Calu3 (cell line): Measurements from ENCODE around the gene CNNM2. TPM values are rescaled to one million over a fixed set of nuclear protein-coding genes. Genes with fewer than 3 reads are reported as not detected.
A peak's percentile ranks its signal among the peaks of the same experiment; 100 is the strongest.

Experiments
- BruUV-seq: library from RNA; stranded (reverse); fragments of 400-500 nt; replicated peaks from 2 replicates; lab custom pipeline; 2021; lab: Mats Ljungman, UMichigan
- CTCF ChIA-PET: fragments of 300-600 bp; sonication (Branson Sonifier 250); formaldehyde crosslinking; loops from one replicate; lab custom pipeline; 2022; ENCODE audit warnings: antibody characterized with exemption; lab: Charles Lee
- DNase-seq: peaks from one replicate; pipeline ENCODE4 v3.0.0; 2022
- H3K27ac Mint-ChIP-seq: one replicate; pipeline ENCODE4 v1.8.0; 2022; ENCODE audit warnings: mixed read lengths; ENCODE audit not compliant: unreplicated experiment
- H3K27me3 Mint-ChIP-seq: one replicate; pipeline ENCODE4 v1.8.0; 2022; ENCODE audit warnings: mixed read lengths; ENCODE audit not compliant: unreplicated experiment
- H3K36me3 Mint-ChIP-seq: one replicate; pipeline ENCODE4 v1.8.0; 2022; ENCODE audit warnings: mild to moderate bottlenecking, moderate library complexity, mixed read lengths; ENCODE audit not compliant: insufficient read depth, unreplicated experiment
- H3K4me1 Mint-ChIP-seq: one replicate; pipeline ENCODE4 v1.8.0; 2022; ENCODE audit warnings: mild to moderate bottlenecking, low read depth, mixed read lengths; ENCODE audit not compliant: unreplicated experiment
- H3K4me3 Mint-ChIP-seq: one replicate; pipeline ENCODE4 v1.8.0; 2022; ENCODE audit warnings: mild to moderate bottlenecking, low read depth, moderate library complexity, mixed read lengths; ENCODE audit not compliant: unreplicated experiment
- H3K9me3 Mint-ChIP-seq: one replicate; pipeline ENCODE4 v1.8.0; 2022; ENCODE audit warnings: low read depth, mixed read lengths; ENCODE audit not compliant: unreplicated experiment
- intact Hi-C: fragments of 100-400 bp; cut with micrococcal nuclease; formaldehyde crosslinking; loops from one replicate; pipeline ENCODE4 v1.10.0; 2022; ENCODE audit not compliant: unreplicated experiment
- total RNA-seq: library from RNA; stranded (reverse); gene quantifications from 2 replicates; pipeline ENCODE4 v1.2.3, GENCODE V29; 2022
- TF ChIP-seq, protein P1 (sequence below): fragments of 200-600 bp; IDR thresholded peaks from one replicate; pipeline ENCODE4 v1.8.0; 2022; ENCODE audit warnings: antibody characterized with exemption; ENCODE audit not compliant: unreplicated experiment

CNNM2 gene
- total RNA-seq, 1 experiment from 2014 or later = 4.2 TPM

DNA sequence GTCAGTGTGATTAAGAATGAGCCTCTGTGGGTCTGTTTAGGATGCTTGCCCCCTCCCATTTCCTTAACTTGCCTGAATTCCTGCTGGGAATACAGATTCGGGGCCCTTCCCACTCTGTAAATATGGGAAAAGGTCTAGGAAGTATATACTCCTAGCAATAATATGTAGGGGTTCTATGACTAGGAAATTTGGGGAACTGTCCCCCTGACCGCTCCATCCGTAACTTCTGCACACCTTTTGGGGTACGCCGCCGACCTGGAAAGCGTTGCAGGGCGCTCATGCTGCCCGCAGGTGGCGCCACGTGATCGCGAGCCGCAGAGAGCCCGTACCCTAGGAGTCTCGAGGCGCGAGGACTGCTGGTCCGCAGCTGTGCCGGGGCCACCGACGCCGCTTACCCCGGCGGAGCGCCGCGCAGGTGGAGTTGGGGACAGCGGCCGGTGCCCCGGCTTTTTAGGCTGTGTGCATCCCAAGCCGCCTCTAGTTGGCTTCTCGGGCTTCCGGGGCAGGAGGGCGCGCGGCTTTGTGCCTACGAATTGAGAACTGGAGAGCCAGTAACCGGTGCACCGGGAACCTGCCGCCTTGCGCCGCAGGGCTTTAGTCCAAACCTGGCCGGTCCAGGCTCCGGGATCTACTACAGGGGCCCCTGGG, 656 bp upstream of the CNNM2 start:
- CTCF ChIA-PET = interaction anchor here (0.7 to 2.1 kb wide), 11 partner anchors 15 to 815 kb away, joined by 3 to 15 read pairs (median 3); no protein-coding TSS in a partner anchor
- H3K9me3 Mint-ChIP-seq = no peaks in the 10 kb centered on the region
- no TSS peak for BruUV-seq
- intact Hi-C loops = loop anchor here (1.0 to 10.0 kb wide), 3 partner anchors 152 to 327 kb away; no protein-coding TSS in a partner anchor
- peak; percentile 79 for DNase-seq
- no peaks in the 10 kb centered on the region for H3K27me3 Mint-ChIP-seq
- H3K27ac Mint-ChIP-seq = peak overlapping the region; percentile 70
- H3K4me1 Mint-ChIP-seq = peaks cover 26% of the 10 kb centered on the region
- peaks cover 27% of the 10 kb centered on the region for H3K36me3 Mint-ChIP-seq
- H3K4me3 Mint-ChIP-seq = peak overlapping the region; percentile 98
- TF ChIP-seq, protein P1, sequence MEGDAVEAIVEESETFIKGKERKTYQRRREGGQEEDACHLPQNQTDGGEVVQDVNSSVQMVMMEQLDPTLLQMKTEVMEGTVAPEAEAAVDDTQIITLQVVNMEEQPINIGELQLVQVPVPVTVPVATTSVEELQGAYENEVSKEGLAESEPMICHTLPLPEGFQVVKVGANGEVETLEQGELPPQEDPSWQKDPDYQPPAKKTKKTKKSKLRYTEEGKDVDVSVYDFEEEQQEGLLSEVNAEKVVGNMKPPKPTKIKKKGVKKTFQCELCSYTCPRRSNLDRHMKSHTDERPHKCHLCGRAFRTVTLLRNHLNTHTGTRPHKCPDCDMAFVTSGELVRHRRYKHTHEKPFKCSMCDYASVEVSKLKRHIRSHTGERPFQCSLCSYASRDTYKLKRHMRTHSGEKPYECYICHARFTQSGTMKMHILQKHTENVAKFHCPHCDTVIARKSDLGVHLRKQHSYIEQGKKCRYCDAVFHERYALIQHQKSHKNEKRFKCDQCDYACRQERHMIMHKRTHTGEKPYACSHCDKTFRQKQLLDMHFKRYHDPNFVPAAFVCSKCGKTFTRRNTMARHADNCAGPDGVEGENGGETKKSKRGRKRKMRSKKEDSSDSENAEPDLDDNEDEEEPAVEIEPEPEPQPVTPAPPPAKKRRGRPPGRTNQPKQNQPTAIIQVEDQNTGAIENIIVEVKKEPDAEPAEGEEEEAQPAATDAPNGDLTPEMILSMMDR = peak; percentile 83

DNA sequence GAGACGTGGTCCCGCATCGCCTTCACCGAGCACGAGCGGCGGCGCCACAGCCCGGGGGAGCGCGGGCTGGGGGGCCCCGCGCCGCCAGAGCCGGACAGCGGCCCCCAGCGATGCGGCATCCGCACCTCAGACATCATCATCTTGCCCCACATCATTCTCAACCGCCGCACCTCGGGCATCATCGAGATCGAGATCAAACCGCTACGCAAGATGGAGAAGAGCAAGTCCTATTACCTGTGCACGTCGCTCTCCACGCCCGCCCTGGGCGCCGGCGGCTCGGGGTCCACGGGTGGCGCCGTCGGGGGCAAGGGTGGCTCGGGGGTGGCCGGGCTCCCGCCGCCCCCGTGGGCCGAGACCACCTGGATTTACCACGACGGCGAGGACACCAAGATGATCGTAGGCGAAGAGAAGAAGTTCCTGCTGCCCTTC, 737 bp downstream of the CNNM2 start:
- Mint-ChIP-seq H3K4me1 (peaks cover 26% of the 10 kb centered on the region), H3K4me3 (peak overlapping the region; percentile 98), H3K36me3 (peaks cover 27% of the 10 kb centered on the region), H3K9me3 (no peaks in the 10 kb centered on the region), H3K27me3 (no peaks in the 10 kb centered on the region), H3K27ac (no peak overlapping the region)
- intact Hi-C loops = loop anchor here (10.0 kb wide), 1 partner anchor 194 kb away; no protein-coding TSS in a partner anchor
- no TSS peak for BruUV-seq
- CTCF ChIA-PET = interaction anchor here (1.3 to 2.1 kb wide), 4 partner anchors 148 to 326 kb away, joined by 3 to 15 read pairs (median 4); no protein-coding TSS in a partner anchor
- DNase-seq = peak; percentile 4
- TF ChIP-seq, protein P1 = no peak

DNA sequence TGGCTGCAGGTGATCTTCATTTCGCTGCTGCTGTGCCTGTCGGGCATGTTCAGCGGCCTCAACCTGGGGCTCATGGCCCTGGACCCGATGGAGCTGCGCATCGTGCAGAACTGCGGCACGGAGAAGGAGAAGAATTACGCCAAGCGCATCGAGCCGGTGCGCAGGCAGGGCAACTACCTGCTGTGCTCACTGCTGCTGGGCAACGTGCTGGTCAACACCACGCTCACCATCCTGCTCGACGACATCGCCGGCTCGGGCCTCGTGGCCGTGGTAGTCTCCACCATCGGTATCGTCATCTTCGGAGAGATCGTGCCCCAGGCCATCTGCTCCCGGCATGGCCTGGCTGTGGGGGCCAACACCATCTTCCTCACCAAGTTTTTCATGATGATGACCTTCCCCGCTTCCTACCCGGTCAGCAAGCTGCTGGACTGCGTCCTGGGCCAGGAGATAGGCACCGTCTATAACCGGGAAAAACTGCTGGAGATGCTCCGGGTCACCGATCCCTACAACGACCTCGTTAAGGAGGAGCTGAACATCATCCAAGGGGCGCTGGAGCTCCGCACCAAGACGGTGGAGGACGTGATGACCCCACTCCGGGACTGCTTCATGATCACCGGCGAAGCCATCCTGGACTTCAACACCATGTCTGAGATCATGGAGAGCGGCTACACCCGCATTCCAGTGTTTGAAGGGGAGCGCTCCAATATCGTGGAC, 1.3 kb downstream of the CNNM2 start:
- H3K27me3 Mint-ChIP-seq = no peaks in the 10 kb centered on the region
- H3K36me3 Mint-ChIP-seq = peaks cover 27% of the 10 kb centered on the region
- no TSS peak for BruUV-seq
- CTCF ChIA-PET = no interaction called here
- H3K4me1 Mint-ChIP-seq = peaks cover 26% of the 10 kb centered on the region
- intact Hi-C loops = loop anchor here (10.0 kb wide), 1 partner anchor 195 kb away; no protein-coding TSS in a partner anchor
- TF ChIP-seq, protein P1 = no peak
- DNase-seq = peak; percentile 11
- no peak overlapping the region for H3K27ac Mint-ChIP-seq
- H3K4me3 Mint-ChIP-seq = peak overlapping the region; percentile 98
- no peaks in the 10 kb centered on the region for H3K9me3 Mint-ChIP-seq

DNA sequence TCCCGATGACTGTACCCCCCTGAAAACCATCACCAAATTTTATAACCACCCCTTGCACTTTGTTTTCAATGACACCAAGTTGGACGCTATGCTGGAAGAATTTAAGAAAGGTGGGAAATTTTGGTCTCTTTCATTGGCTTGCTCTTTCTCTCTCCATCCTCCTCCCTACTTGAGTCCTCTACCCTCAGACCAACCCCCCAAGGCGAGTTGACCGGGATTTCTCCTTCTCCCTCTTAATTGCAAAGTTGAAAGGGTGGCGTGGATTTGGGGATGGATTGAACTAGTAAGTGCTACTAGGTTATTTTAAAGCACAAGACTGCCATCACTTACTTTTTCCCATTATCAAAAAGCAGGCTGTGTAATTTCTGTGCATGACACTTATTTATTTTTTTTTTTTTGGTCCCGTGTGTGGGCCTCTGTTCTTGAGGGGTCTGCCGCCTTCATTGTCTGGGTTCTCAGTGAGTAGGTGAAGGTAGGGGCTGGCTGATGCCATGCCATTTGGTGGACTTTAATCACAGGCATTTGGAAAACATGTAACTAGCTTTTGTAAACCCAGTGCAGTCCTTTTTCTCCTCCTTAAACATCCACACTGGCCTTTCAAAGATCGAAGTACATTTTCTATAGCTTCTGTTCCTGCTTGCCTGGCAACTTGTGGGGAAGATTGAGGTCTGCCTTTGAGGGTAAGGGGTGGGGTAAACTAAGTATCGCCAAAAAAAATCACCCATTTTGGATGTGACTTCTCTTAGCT, 2.1 kb downstream of the CNNM2 start:
- Mint-ChIP-seq H3K9me3 (no peaks in the 10 kb centered on the region), H3K4me3 (peak overlapping the region; percentile 98), H3K4me1 (peaks cover 26% of the 10 kb centered on the region), H3K27ac (no peak overlapping the region), H3K27me3 (no peaks in the 10 kb centered on the region), H3K36me3 (peaks cover 27% of the 10 kb centered on the region)
- no peak for DNase-seq
- BruUV-seq = TSS peak; percentile 24
- CTCF ChIA-PET = no interaction called here
- intact Hi-C loops = loop anchor here (10.0 kb wide), 1 partner anchor 195 kb away; no protein-coding TSS in a partner anchor
- TF ChIP-seq, protein P1 = no peak
